Measurements from ENCODE around the gene YJU2. TPM values are rescaled to one million over a fixed set of nuclear protein-coding genes. Genes with fewer than 3 reads are reported as not detected.

The YJU2 gene
- total RNA-seq, 1 experiment from 2014 or later, result 26.9 TPM

- Histone ChIP-seq H3K4me3 (replicated peaks in 1 of 2; ENCODE audit: low read depth in 1 of 2, low read length in 2 of 2) (peak within 1 kb of the TSS; percentile 37 to 40), H3K9ac (ENCODE audit: low read length) (no peak within 1 kb of the TSS), H3K4me2 (ENCODE audit: low read length) (peak within 1 kb of the TSS; percentile 46), H3K9me3 (ENCODE audit: control insufficient read depth in 1 of 2, insufficient read depth in 1 of 2, low read depth in 1 of 2, low read length in 2 of 2) (no peaks in the 10 kb centered on the region), H2AFZ (ENCODE audit: low read depth, low read length, poor library complexity, severe bottlenecking) (peak within 1 kb of the TSS; percentile 62), H3K27me3 (ENCODE audit: insufficient read depth, low read length) (no peaks in the 10 kb centered on the region), H4K20me1 (ENCODE audit: insufficient read depth) (no peaks in the 10 kb centered on the region), H3K4me1 (ENCODE audit: control insufficient read depth in 1 of 2, insufficient read depth in 2 of 2, low read length in 2 of 2) (peaks cover 4 to 9% of the 10 kb centered on the region in 2 experiments; a peak in 2 of 4 replicates), H3K27ac (ENCODE audit: low read depth, low read length) (no peak within 1 kb of the TSS), H3K79me2 (ENCODE audit: insufficient read depth, low read length) (no peaks in the 10 kb centered on the region), H3K9me2 (ENCODE audit: insufficient read depth) (no peaks in the 10 kb centered on the region), H3K36me3 (ENCODE audit: control insufficient read depth in 1 of 2, insufficient read depth in 2 of 2, low read length in 2 of 2) (0 out of 4 replicates have a peak, but pooled peaks cover 0 to 3% of the 10 kb centered on the region in 2 experiments)
- CTCF ChIA-PET, result no interaction called here
- intact Hi-C loops (cut with micrococcal nuclease), result no loop called here
- RAD21 ChIA-PET (ENCODE audit: low non-redundant PET in 1 of 2, low total read pairs in 2 of 2, uncharacterized antibody in 2 of 2, unreplicated experiment in 2 of 2), result no interaction called here
- TF ChIP-seq FOSL1 (IDR thresholded peaks at IDR 0.05; ENCODE audit: low read depth) (no peak), YY1 (IDR thresholded peaks at IDR 0.05; ENCODE audit: extremely low read depth, insufficient replicate concordance, low read depth, low read length) (peak; percentile 25)
- no peak for DNase-seq (ENCODE audit: low read depth, low spot score)
- BruUV-seq (replicated peaks), result no TSS peak
- peak; percentile 99 for ATAC-seq
- POLR2A ChIA-PET, result interaction anchor here (1.8 kb wide), 1 partner anchor 38 kb away, joined by 4 read pairs; the partner anchor contains the start of gene MPND
These were observed 57.8 kb downstream of the YJU2 start, which contains the start of gene FSD1 for GRCh38 chr19:4304538-4305256. Gene FSD1, plus strand, starts transcription at chr19:4304598. Its CDS starts 149 bp downstream, at chr19:4304747.

- H3K4me2 ChIP-seq (ENCODE audit: low read length), result peak overlapping the region; percentile 46
- H3K79me2 ChIP-seq (ENCODE audit: insufficient read depth, low read length), result no peaks in the 10 kb centered on the region
- peaks cover 4 to 10% of the 10 kb centered on the region in 2 experiments; a peak in 3 of 4 replicates for H3K4me1 ChIP-seq (ENCODE audit: control insufficient read depth in 1 of 2, insufficient read depth in 2 of 2, low read length in 2 of 2)
- 0 out of 4 replicates have a peak, but pooled peaks cover 2 to 3% of the 10 kb centered on the region in 2 experiments for H3K36me3 ChIP-seq (ENCODE audit: control insufficient read depth in 1 of 2, insufficient read depth in 2 of 2, low read length in 2 of 2)
- ChIA-PET POLR2A (interaction anchor here (0.5 to 1.8 kb wide), 2 partner anchors 17 to 38 kb away, joined by 3 to 4 read pairs; partner anchors contain the start of gene MPND), RAD21 (ENCODE audit: low non-redundant PET in 1 of 2, low total read pairs in 2 of 2, uncharacterized antibody in 2 of 2, unreplicated experiment in 2 of 2) (no interaction called here), CTCF (no interaction called here)
- no peaks in the 10 kb centered on the region for H3K9me3 ChIP-seq (ENCODE audit: control insufficient read depth in 1 of 2, insufficient read depth in 1 of 2, low read depth in 1 of 2, low read length in 2 of 2)
- no peak for DNase-seq (ENCODE audit: low read depth, low spot score)
- peak overlapping the region; percentile 13 to 37; a peak in 2 of 4 replicates for H3K4me3 ChIP-seq (replicated peaks in 1 of 2; ENCODE audit: low read depth in 1 of 2, low read length in 2 of 2)
- no peak overlapping the region for H2AFZ ChIP-seq (ENCODE audit: low read depth, low read length, poor library complexity, severe bottlenecking)
- H3K9ac ChIP-seq (ENCODE audit: low read length), result no peak overlapping the region
- H4K20me1 ChIP-seq (ENCODE audit: insufficient read depth), result no peaks in the 10 kb centered on the region
- TF ChIP-seq SP1 (IDR thresholded peaks at IDR 0.05; ENCODE audit: low read depth), result no peak
- TF ChIP-seq POLR2A (IDR thresholded peaks at IDR 0.05; ENCODE audit: borderline replicate concordance, extremely low read depth, insufficient read depth, insufficient read length), result no peak
- no peak for TF ChIP-seq REST (IDR thresholded peaks at IDR 0.05; ENCODE audit: low read depth)
- no peak for TF ChIP-seq JUND (IDR thresholded peaks at IDR 0.05)
- TF ChIP-seq ELF1 (IDR thresholded peaks at IDR 0.05; ENCODE audit: borderline replicate concordance, low read depth), result no peak
- TF ChIP-seq CEBPB (IDR thresholded peaks at IDR 0.05; ENCODE audit: low read depth), result no peak
- no peak for TF ChIP-seq TCF7L2 (IDR thresholded peaks at IDR 0.05; ENCODE audit: borderline replicate concordance, extremely low read depth, insufficient read depth, insufficient read length)
- TF ChIP-seq EZH2phosphoT487 (IDR thresholded peaks at IDR 0.05; ENCODE audit: borderline replicate concordance), result no peak
- intact Hi-C loops (cut with micrococcal nuclease), result no loop called here
- H3K9me2 ChIP-seq (ENCODE audit: insufficient read depth), result no peaks in the 10 kb centered on the region
- H3K27ac ChIP-seq (ENCODE audit: low read depth, low read length), result no peak overlapping the region
- no peak for ATAC-seq
- BruUV-seq (replicated peaks), result no TSS peak
- H3K27me3 ChIP-seq (ENCODE audit: insufficient read depth, low read length), result no peaks in the 10 kb centered on the region
These were observed 58.4 kb downstream of the YJU2 start for GRCh38 chr19:4305257-4305612.
